Memory B cell (primary cell): ENCODE results near the gene PRPF40B.
A peak's percentile ranks its signal among the peaks of the same experiment; 100 is the strongest.

Source experiments
- ATAC-seq: fragments of 150-1000 bp; cut with Tn5 transposase; 2 replicates; pipeline ENCODE4 v1.10.0; 2021; ENCODE audit warnings: low read depth, mild to moderate bottlenecking, moderate library complexity
- DNase-seq, 2 donors: peaks; one replicate each; pipeline ENCODE4 v3.0.0; 2022; ENCODE audit warnings: low spot score in 2 of 2
- H3K27ac Mint-ChIP-seq: one replicate; pipeline ENCODE4 v1.8.0; 2022; ENCODE audit warnings: mild to moderate bottlenecking, moderate library complexity, mixed read lengths
- H3K27me3 Mint-ChIP-seq: one replicate; pipeline ENCODE4 v1.8.0; 2022; ENCODE audit warnings: mixed read lengths
- H3K36me3 Mint-ChIP-seq: one replicate; pipeline ENCODE4 v1.8.0; 2022; ENCODE audit warnings: mild to moderate bottlenecking, mixed read lengths
- H3K4me1 Mint-ChIP-seq: one replicate; pipeline ENCODE4 v1.8.0; 2022; ENCODE audit warnings: mixed read lengths
- H3K4me3 Mint-ChIP-seq: one replicate; pipeline ENCODE4 v1.8.0; 2022; ENCODE audit warnings: mild to moderate bottlenecking, moderate library complexity, mixed read lengths
- H3K9me3 Mint-ChIP-seq: one replicate; pipeline ENCODE4 v1.8.0; 2022; ENCODE audit warnings: mixed read lengths

Gene PRPF40B

GRCh38 chr12:49687941-49688340, 64.6 kb downstream of the PRPF40B start:
- DNase-seq (no peak), ATAC-seq (no peak)
- Mint-ChIP-seq H3K27me3 (no peaks in the 10 kb centered on the region), H3K9me3 (no peaks in the 10 kb centered on the region), H3K4me3 (no peak overlapping the region), H3K36me3 (no peaks in the 10 kb centered on the region), H3K27ac (no peak overlapping the region), H3K4me1 (peaks cover 41% of the 10 kb centered on the region)

GRCh38 chr12:49689237-49689636, 65.9 kb downstream of the PRPF40B start:
- H3K27ac Mint-ChIP-seq, result no peak overlapping the region
- DNase-seq (no peak), ATAC-seq (peak; percentile 61)
- peaks cover 30% of the 10 kb centered on the region for H3K4me1 Mint-ChIP-seq
- H3K27me3 Mint-ChIP-seq, result no peaks in the 10 kb centered on the region
- H3K36me3 Mint-ChIP-seq, result peaks cover 1% of the 10 kb centered on the region
- H3K4me3 Mint-ChIP-seq, result no peak overlapping the region
- H3K9me3 Mint-ChIP-seq, result no peaks in the 10 kb centered on the region

DNA sequence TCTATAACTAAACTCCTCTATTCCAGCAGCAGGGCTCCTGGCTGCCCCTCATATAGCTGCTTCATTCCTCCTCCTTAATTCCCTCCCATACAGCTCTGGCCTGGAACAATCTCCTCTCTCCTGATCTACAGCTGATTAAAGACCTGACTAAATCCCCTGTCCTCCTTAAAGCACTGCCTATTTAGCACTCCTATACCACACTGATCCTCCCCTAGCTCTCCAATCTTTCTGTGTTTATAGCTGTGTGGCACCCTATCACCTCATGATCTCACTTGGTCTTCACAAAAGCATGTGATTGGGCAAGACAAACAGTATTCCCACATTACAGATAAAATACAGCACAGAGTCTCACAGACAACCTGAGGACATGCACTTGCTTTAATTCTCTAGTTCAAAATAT, 66.4 kb downstream of the PRPF40B start:
- DNase-seq (no peak), ATAC-seq (no peak)
- H3K9me3 Mint-ChIP-seq, result no peaks in the 10 kb centered on the region
- H3K27ac Mint-ChIP-seq, result no peak overlapping the region
- peaks cover 1% of the 10 kb centered on the region for H3K36me3 Mint-ChIP-seq
- H3K4me3 Mint-ChIP-seq, result no peak overlapping the region
- peaks cover 30% of the 10 kb centered on the region for H3K4me1 Mint-ChIP-seq
- H3K27me3 Mint-ChIP-seq, result no peaks in the 10 kb centered on the region

GRCh38 chr12:49692851-49693250, 69.5 kb downstream of the PRPF40B start:
- Mint-ChIP-seq H3K4me3 (no peak overlapping the region), H3K4me1 (peaks cover 25% of the 10 kb centered on the region), H3K36me3 (peaks cover 1% of the 10 kb centered on the region), H3K27ac (no peak overlapping the region), H3K27me3 (no peaks in the 10 kb centered on the region), H3K9me3 (no peaks in the 10 kb centered on the region)
- DNase-seq, result no peak
- no peak for ATAC-seq

DNA sequence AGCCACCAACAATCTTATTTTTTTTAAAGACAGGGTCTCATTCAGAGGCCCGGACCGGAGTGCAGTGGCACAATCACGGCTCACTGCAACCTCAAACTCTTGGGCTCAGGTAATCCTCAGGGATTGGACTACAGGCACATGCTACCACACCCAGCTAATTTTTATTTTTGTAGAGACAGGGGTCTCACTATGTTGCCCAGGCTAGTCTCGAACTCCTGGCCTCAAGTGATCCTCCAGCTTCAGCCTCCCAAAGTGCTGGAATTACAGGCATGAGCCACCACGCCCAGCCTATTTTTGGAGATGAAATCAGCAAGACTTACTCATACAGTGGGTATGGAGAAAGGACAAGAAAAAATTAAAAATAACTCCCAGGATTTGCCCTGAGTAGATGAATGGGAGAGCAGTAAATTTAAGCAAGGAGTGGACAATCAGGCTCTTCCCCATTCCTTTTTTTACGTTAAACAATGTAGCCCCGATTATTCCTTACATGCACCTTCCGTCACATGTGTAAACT, 70.6 kb downstream of the PRPF40B start:
- no peak overlapping the region for H3K27ac Mint-ChIP-seq
- H3K4me1 Mint-ChIP-seq, result peaks cover 32% of the 10 kb centered on the region

More for the DNA sequence above, 70.6 kb downstream of the PRPF40B start:
- ATAC-seq (no peak), DNase-seq (no peak)
- no peak overlapping the region for H3K4me3 Mint-ChIP-seq
- peaks cover 1% of the 10 kb centered on the region for H3K36me3 Mint-ChIP-seq
- H3K9me3 Mint-ChIP-seq, result no peaks in the 10 kb centered on the region
- H3K27me3 Mint-ChIP-seq, result no peaks in the 10 kb centered on the region
